GM23338 (cell line): ENCODE results near the gene CATSPERE. TPM values are rescaled to one million over a fixed set of nuclear protein-coding genes. Genes with fewer than 3 reads are reported as not detected.

Source experiments
- ATAC-seq: fragments of 200-7000 bp; cut with Tn5 transposase; 3 replicates; pipeline ENCODE4 v1.9.1; 2020
- DNase-seq: peaks from one replicate; pipeline ENCODE4 v3.0.0-alpha.2; 2015; ENCODE audit warnings: low spot score
- H2AFZ ChIP-seq: fragments of 200-600 bp; sonication (generic); 2 replicates; pipeline ENCODE4 v1.8.0; 2016; ENCODE audit warnings: antibody characterized with exemption, mild to moderate bottlenecking, moderate library complexity
- H3F3A ChIP-seq: fragments of 200-600 bp; sonication (generic); replicated peaks from 2 replicates; pipeline ENCODE4 v1.8.0; 2017; ENCODE audit warnings: antibody characterized with exemption, mixed run types, low read depth
- H3K27ac ChIP-seq: fragments of 200-600 bp; sonication (generic); 2 replicates; pipeline ENCODE4 v1.6.1; 2016; ENCODE audit warnings: low read depth
- H3K27me3 ChIP-seq: fragments of 200-600 bp; sonication (generic); 2 replicates; pipeline ENCODE4 v1.8.0; 2016; ENCODE audit warnings: mild to moderate bottlenecking, mixed run types, moderate library complexity; ENCODE audit not compliant: insufficient read depth
- H3K36me3 ChIP-seq: fragments of 200-600 bp; sonication (generic); 2 replicates; pipeline ENCODE4 v1.8.0; 2016; ENCODE audit warnings: mild to moderate bottlenecking; ENCODE audit not compliant: insufficient read depth
- H3K4me1 ChIP-seq: fragments of 200-600 bp; sonication (generic); 2 replicates; pipeline ENCODE4 v1.8.0; 2016; ENCODE audit warnings: mild to moderate bottlenecking, moderate library complexity; ENCODE audit not compliant: insufficient read depth
- H3K4me2 ChIP-seq: fragments of 200-600 bp; sonication (generic); 2 replicates; pipeline ENCODE4 v1.7.1; 2017; ENCODE audit warnings: mixed run types
- H3K4me3 ChIP-seq: fragments of 200-600 bp; sonication (generic); 2 replicates; pipeline ENCODE4 v1.6.1; 2016; ENCODE audit warnings: mixed run types
- H3K79me2 ChIP-seq: fragments of 200-600 bp; sonication (generic); replicated peaks from 2 replicates; pipeline ENCODE4 v1.8.0; 2017; ENCODE audit warnings: mild to moderate bottlenecking; ENCODE audit not compliant: insufficient read depth
- H3K9me2 ChIP-seq: fragments of 200-600 bp; sonication (generic); 2 replicates; pipeline ENCODE4 v1.8.0; 2017; ENCODE audit not compliant: insufficient read depth
- H4K20me1 ChIP-seq: fragments of 200-600 bp; sonication (generic); replicated peaks from 2 replicates; pipeline ENCODE4 v1.8.0; 2017; ENCODE audit warnings: mild to moderate bottlenecking; ENCODE audit not compliant: insufficient read depth
- H3K27ac Mint-ChIP-seq: 2 replicates; pipeline ENCODE4 v1.8.0; 2020; ENCODE audit warnings: inconsistent platforms, mild to moderate bottlenecking, moderate library complexity, mixed read lengths
- H3K27me3 Mint-ChIP-seq: 3 replicates; pipeline ENCODE4 v1.8.0; 2022; ENCODE audit warnings: low read depth, mild to moderate bottlenecking, moderate library complexity, mixed read lengths, inconsistent platforms; ENCODE audit not compliant: insufficient read depth, poor library complexity
- H3K36me3 Mint-ChIP-seq: 3 replicates; pipeline ENCODE4 v1.8.0; 2021; ENCODE audit warnings: low read depth, mild to moderate bottlenecking, inconsistent platforms, moderate library complexity, mixed read lengths
- H3K4me1 Mint-ChIP-seq: 3 replicates; pipeline ENCODE4 v1.8.0; 2020; ENCODE audit warnings: mild to moderate bottlenecking, inconsistent platforms, mixed read lengths
- H3K4me3 Mint-ChIP-seq: 3 replicates; pipeline ENCODE4 v1.8.0; 2021; ENCODE audit warnings: moderate library complexity, mild to moderate bottlenecking, inconsistent platforms, mixed read lengths
- H3K9me3 Mint-ChIP-seq: 3 replicates; pipeline ENCODE4 v1.8.0; 2020; ENCODE audit warnings: moderate library complexity, mild to moderate bottlenecking, inconsistent platforms, mixed read lengths
- CTCF ChIP-seq, 2 experiments: fragments of 200-600 bp in 1 of 2; sonication (generic) in 1 of 2; conservative IDR thresholded peaks; 2 replicates each; pipeline versions ENCODE4 v1.5.1 to v1.6.1; 2016 to 2017; ENCODE audit warnings: antibody characterized with exemption in 2 of 2, low read depth in 2 of 2, mild to moderate bottlenecking in 2 of 2, moderate library complexity in 1 of 2
- EZH2 ChIP-seq: fragments of 200-600 bp; sonication (generic); IDR thresholded peaks from one replicate; pipeline ENCODE4 v1.8.0; 2017; ENCODE audit warnings: antibody characterized with exemption, mild to moderate bottlenecking, low read depth; ENCODE audit not compliant: unreplicated experiment
- JUNB ChIP-seq: IDR thresholded peaks from one replicate; pipeline ENCODE4 v1.6.1; 2016; ENCODE audit warnings: antibody characterized with exemption; ENCODE audit not compliant: unreplicated experiment
- ZNF114 ChIP-seq: fragments of 250-450 bp; sonication (Bioruptor Pico); IDR thresholded peaks from 2 replicates; pipeline ENCODE4 v1.5.0; 2020; ENCODE audit warnings: mild to moderate bottlenecking, moderate library complexity
- ZNF462 ChIP-seq: fragments of 250-450 bp; sonication (Bioruptor Pico); IDR thresholded peaks from 2 replicates; pipeline ENCODE4 v1.5.0; 2020; ENCODE audit warnings: mild to moderate bottlenecking, moderate library complexity
- polyA plus RNA-seq: library from polyadenylated mRNA; unstranded; fragments of >200 nt; fragmentation: Nextera tagmentation; extraction: Ambion mirVana; gene quantifications from 2 replicates; pipeline ENCODE4 v1.2.1, GENCODE V29; 2016
- total RNA-seq: library from RNA; depleted of rRNA; stranded (reverse); fragments of >200 nt; shearing (Covaris generic); gene quantifications from 2 replicates; pipeline ENCODE4 v1.2.3, GENCODE V29; 2014

The CATSPERE gene
- total and polyA plus RNA-seq, 2 experiments from 2014 or later = 0.70 TPM; not detected in 1

- H3K27me3 Mint-ChIP-seq = peaks cover 2% of the 10 kb centered on the region
- Histone ChIP-seq H3F3A (no peaks in the 10 kb centered on the region), H3K4me2 (no peak overlapping the region), H3K79me2 (no peaks in the 10 kb centered on the region), H3K27me3 (no peaks in the 10 kb centered on the region), H3K36me3 (no peaks in the 10 kb centered on the region), H3K9me2 (no peaks in the 10 kb centered on the region), H2AFZ (no peak overlapping the region), H4K20me1 (no peaks in the 10 kb centered on the region), H3K4me3 (no peak overlapping the region), H3K4me1 (peaks cover 4% of the 10 kb centered on the region; the same call in 1 of the 2 replicates), H3K27ac (no peak overlapping the region)
- H3K27ac Mint-ChIP-seq = no peak overlapping the region
- TF ChIP-seq ZNF114 (CRISPR knock-in tag) (no peak), JUNB (no peak)
- no peak overlapping the region for H3K4me3 Mint-ChIP-seq
- DNase-seq (no peak), ATAC-seq (no peak)
- H3K4me1 Mint-ChIP-seq = peaks cover 5% of the 10 kb centered on the region; the same call in 2 of the 3 replicates
- peaks cover 14% of the 10 kb centered on the region; the same call in 2 of the 3 replicates for H3K36me3 Mint-ChIP-seq
- peaks cover 14% of the 10 kb centered on the region for H3K9me3 Mint-ChIP-seq
Observed at GRCh38 chr1:244640917-244641316, 179.8 kb downstream of the CATSPERE start.

- H3K9me3 Mint-ChIP-seq = peaks cover 14% of the 10 kb centered on the region
- peak; percentile 43 for ATAC-seq
Observed at GRCh38 chr1:244642526-244642925, 181.5 kb downstream of the CATSPERE start.

GRCh38 chr1:244642988-244643387 lies 181.9 kb downstream of the CATSPERE start:
- Histone ChIP-seq H2AFZ (no peak overlapping the region; the same call in 1 of the 2 replicates), H4K20me1 (no peaks in the 10 kb centered on the region), H3K4me2 (no peak overlapping the region), H3K36me3 (no peaks in the 10 kb centered on the region), H3K4me1 (no peaks in the 10 kb centered on the region; the same call in 1 of the 2 replicates), H3K79me2 (no peaks in the 10 kb centered on the region), H3K9me2 (peaks cover 11% of the 10 kb centered on the region; the same call in 1 of the 2 replicates), H3K27ac (no peak overlapping the region), H3K27me3 (no peaks in the 10 kb centered on the region), H3K4me3 (no peak overlapping the region), H3F3A (no peaks in the 10 kb centered on the region)
- Mint-ChIP-seq H3K36me3 (peaks cover 14% of the 10 kb centered on the region; the same call in 2 of the 3 replicates), H3K27ac (no peak overlapping the region), H3K4me3 (no peak overlapping the region), H3K27me3 (peaks cover 2% of the 10 kb centered on the region), H3K4me1 (peaks cover 7% of the 10 kb centered on the region), H3K9me3 (peaks cover 14% of the 10 kb centered on the region)
- no peak for ATAC-seq
- no peak for DNase-seq
- TF ChIP-seq ZNF114 (CRISPR knock-in tag) (no peak), ZNF462 (CRISPR knock-in tag) (no peak), EZH2 (no peak)

More at GRCh38 chr1:244642526-244642925, 181.5 kb downstream of the CATSPERE start:
- no peak overlapping the region for H3K27ac Mint-ChIP-seq
- Histone ChIP-seq H3K36me3 (no peaks in the 10 kb centered on the region), H4K20me1 (no peaks in the 10 kb centered on the region), H3K4me3 (no peak overlapping the region), H2AFZ (peak overlapping the region; percentile 56), H3K9me2 (peaks cover 10% of the 10 kb centered on the region; the same call in 1 of the 2 replicates), H3K27ac (no peak overlapping the region), H3F3A (no peaks in the 10 kb centered on the region), H3K79me2 (no peaks in the 10 kb centered on the region), H3K27me3 (no peaks in the 10 kb centered on the region), H3K4me2 (no peak overlapping the region), H3K4me1 (no peaks in the 10 kb centered on the region; the same call in 1 of the 2 replicates)
- DNase-seq = no peak
- peaks cover 14% of the 10 kb centered on the region; the same call in 2 of the 3 replicates for H3K36me3 Mint-ChIP-seq
- peaks cover 2% of the 10 kb centered on the region for H3K27me3 Mint-ChIP-seq
- no peak for TF ChIP-seq CTCF (conservative IDR thresholded peaks at IDR 0.05; ENCODE audit: low read depth in 2 of 2)
- H3K4me1 Mint-ChIP-seq = peaks cover 5% of the 10 kb centered on the region; the same call in 2 of the 3 replicates
- no peak overlapping the region for H3K4me3 Mint-ChIP-seq
